GM18511 (cell line): Measurements from ENCODE around the gene MYOM1.

Experiments
- ATAC-seq: cut with Tn5 transposase; IDR thresholded peaks from one replicate; pipeline ENCODE4 v1.9.1; 2021; ENCODE audit warnings: mild to moderate bottlenecking, moderate library complexity; ENCODE audit not compliant: unreplicated experiment

The MYOM1 gene

DNA sequence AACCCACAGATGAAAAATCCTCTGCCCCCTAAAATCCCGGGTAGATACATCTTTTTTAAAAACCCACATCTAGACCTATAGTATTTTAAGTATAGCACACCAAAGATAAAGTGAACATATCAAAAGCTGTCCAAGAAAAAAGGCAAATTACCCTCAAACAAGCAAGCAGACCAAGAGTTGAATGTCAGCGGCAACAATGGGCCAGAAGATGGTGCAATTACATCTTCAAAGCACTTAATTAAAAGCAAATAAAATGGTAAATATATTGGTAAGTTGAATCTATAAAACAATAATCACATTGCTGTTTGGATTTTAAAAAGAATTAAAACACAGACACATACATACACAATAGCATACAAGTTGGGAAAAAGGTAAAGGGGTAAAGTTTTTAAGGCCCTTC is 98.5 kb downstream of the MYOM1 start:
- no peak for ATAC-seq

- ATAC-seq: no peak
Measured at GRCh38 chr18:3120356-3120755, 99.4 kb downstream of the MYOM1 start.

GRCh38 chr18:3119401-3120341 is 100.1 kb downstream of the MYOM1 start:
- no peak for ATAC-seq

DNA sequence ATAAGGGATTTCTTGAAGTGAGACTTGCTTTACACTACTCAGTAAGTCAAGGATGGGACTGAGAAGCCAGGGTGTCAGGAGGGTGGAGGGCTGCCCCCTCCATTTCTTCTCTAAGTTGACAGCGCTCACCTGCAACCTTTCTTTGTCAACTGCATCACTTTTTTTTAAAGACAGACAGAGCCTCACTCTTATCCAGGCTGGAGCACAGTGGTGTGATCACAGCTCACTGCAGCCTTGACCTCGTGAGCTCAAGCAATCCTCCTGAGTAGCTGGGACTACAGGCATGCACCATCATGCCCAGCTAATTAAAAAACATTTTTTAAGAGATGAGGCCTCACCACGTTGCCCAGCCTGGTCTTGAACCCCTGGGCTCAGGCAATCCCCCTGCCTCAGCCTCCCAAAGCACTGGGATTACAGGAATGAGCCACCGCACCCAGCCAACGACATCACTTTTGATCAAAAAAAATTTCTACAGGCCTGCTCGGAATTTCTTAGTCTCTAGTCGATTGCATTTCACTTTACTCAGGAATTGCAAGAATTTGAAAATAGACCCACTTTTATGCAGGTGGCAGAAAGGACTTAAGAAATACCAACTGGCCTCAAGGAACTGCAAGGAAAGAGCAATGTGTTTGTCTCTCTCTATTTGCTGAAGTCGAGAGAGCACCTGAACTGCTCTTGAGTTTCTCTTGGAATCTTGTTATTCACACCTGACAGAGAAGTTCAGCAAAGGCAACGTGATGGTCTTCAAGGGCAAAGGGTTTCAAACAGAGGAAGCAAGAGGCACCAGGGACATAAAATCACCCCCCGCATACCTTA is 101.4 kb downstream of the MYOM1 start:
- no peak for ATAC-seq

- ATAC-seq: no peak
Measured at GRCh38 chr18:3117493-3118192, 102.1 kb downstream of the MYOM1 start.

DNA sequence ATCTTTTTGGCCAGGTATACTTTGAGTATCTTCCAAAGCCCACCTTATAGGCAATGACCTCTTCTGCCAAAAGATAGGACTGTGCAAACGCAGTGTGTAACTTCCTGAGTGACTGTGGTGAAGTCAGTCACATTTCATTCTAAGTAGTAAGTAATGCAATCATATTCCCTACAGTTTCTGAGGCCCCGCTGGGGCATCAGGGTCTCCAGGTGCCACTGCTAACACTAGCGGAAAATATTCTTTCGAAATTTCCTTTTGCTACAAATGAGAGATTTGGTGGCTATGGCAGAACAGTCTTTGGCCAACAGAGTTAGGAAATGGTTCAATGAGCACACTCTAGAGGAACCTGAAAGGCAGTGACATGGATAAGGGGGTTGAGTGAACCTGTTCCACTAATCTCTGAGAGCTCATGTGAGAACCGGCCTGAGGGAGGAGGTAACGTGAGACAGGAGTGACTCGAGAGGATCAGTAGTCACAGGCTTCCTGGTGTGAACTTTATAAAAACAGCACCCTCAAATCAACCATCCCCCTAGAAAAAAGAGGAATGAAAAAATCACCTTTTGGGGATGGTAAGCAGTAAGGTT is 104.2 kb downstream of the MYOM1 start:
- ATAC-seq: no peak

DNA sequence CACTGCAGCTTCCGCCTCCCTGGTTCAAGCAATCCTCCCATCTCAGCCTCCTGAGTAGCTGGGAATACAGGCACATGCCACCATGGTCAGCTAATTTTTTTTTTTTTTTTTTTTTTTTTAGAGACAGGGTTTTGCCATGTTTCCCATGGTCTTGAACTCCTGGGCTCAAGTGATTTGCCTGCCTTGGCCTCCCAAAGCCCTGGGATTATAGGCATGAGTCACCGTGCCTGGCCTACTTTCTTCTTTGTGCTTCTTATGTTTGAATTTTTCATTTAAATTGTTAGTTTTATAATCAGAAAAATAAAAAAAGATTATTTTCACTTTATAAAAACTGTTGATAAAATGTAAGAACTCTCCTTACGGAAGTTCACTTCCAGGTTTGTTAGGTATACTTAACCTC is 105.3 kb downstream of the MYOM1 start:
- no peak for ATAC-seq

- no peak for ATAC-seq
Measured at GRCh38 chr18:3114026-3114425, 105.7 kb downstream of the MYOM1 start.

GRCh38 chr18:3111523-3112240 is 108.1 kb downstream of the MYOM1 start:
- ATAC-seq: no peak

- ATAC-seq: peak; percentile 77
Measured at GRCh38 chr18:3110034-3110752, 109.6 kb downstream of the MYOM1 start.

DNA sequence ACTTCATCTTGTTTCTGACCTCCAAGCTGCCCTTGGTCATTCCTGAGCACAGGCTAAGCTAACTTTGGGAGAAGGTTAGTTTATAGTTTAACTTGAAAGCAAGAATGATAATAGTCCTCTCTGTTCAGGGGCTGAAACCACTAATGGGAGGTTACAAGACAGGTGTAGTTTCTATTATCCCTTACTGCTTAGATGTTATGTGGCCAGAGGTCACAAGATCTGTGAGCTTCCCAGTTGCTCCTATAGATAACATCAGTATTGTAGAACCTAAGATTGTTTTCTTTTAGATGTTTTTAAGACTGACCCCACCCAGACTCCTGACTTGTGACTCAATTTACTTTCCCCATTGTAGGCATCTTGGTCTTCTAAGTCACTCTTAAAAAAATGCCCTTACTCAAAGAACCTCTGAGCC is 112.0 kb downstream of the MYOM1 start:
- peak; percentile 64 for ATAC-seq

- no peak for ATAC-seq
Measured at GRCh38 chr18:3104190-3105054, 115.3 kb downstream of the MYOM1 start.

GRCh38 chr18:3103576-3103975 is 116.2 kb downstream of the MYOM1 start:
- ATAC-seq: no peak

- ATAC-seq: no peak
Measured at GRCh38 chr18:3102983-3103382, 116.8 kb downstream of the MYOM1 start.

- ATAC-seq: no peak
Measured at GRCh38 chr18:3100498-3101132, 119.2 kb downstream of the MYOM1 start.

- no peak for ATAC-seq
Measured at GRCh38 chr18:3099327-3099726, 120.4 kb downstream of the MYOM1 start.

DNA sequence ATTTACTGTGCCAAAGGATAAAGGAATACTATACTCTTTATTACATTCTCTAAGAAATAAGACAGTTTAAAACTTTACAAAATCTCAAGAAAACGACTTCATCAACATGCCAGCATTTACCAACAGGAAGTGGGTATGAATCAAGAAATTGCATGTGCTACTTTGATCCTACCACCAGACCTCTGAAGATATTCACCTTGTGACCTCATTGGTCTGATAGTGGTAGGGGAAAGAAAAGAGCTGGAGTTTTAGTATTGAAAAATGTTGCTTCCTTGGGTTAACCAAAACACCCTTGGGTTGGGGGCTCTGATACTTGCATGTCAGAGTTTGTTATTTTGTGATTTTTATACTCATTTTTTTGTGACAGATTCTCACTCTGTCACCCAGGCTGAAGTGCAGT is 122.7 kb downstream of the MYOM1 start:
- no peak for ATAC-seq

- no peak for ATAC-seq
Measured at GRCh38 chr18:3095921-3096320, 123.8 kb downstream of the MYOM1 start.
